Measurements from ENCODE around the gene TNNT1. TPM values are rescaled to one million over a fixed set of nuclear protein-coding genes. Genes with fewer than 3 reads are reported as not detected.

The TNNT1 gene
- total and polyA plus RNA-seq, 2 experiments from 2014 or later: 11.5 to 32.1 TPM

DNA sequence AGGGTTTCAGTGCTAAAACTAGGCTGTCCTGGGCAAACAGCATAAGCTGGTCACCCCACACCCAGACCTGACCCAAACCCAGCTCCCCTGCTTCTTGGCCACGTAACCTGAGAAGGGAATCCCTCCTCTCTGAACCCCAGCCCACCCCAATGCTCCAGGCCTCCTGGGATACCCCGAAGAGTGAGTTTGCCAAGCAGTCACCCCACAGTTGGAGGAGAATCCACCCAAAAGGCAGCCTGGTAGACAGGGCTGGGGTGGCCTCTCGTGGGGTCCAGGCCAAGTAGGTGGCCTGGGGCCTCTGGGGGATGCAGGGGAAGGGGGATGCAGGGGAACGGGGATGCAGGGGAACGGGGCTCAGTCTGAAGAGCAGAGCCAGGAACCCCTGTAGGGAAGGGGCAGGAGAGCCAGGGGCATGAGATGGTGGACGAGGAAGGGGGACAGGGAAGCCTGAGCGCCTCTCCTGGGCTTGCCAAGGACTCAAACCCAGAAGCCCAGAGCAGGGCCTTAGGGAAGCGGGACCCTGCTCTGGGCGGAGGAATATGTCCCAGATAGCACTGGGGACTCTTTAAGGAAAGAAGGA, 34.4 kb downstream of the TNNT1 start:
- TF ChIP-seq EZH2phosphoT487 (IDR thresholded peaks at IDR 0.05; ENCODE audit: low read depth, severe bottlenecking, unreplicated experiment) (no peak), EZH2 (IDR thresholded peaks at IDR 0.05; ENCODE audit: borderline replicate concordance) (no peak)
- TF ChIP-seq, protein P1, sequence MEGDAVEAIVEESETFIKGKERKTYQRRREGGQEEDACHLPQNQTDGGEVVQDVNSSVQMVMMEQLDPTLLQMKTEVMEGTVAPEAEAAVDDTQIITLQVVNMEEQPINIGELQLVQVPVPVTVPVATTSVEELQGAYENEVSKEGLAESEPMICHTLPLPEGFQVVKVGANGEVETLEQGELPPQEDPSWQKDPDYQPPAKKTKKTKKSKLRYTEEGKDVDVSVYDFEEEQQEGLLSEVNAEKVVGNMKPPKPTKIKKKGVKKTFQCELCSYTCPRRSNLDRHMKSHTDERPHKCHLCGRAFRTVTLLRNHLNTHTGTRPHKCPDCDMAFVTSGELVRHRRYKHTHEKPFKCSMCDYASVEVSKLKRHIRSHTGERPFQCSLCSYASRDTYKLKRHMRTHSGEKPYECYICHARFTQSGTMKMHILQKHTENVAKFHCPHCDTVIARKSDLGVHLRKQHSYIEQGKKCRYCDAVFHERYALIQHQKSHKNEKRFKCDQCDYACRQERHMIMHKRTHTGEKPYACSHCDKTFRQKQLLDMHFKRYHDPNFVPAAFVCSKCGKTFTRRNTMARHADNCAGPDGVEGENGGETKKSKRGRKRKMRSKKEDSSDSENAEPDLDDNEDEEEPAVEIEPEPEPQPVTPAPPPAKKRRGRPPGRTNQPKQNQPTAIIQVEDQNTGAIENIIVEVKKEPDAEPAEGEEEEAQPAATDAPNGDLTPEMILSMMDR (IDR thresholded peaks at IDR 0.05; ENCODE audit: poor library complexity): no peak
- H3K4me2 ChIP-seq: peak overlapping the region; percentile 98
- WGBS (ENCODE audit: low lambda C conversion rate, missing lambda C conversion rate): 92% methylated on average over 6 of the region's 9 CpGs

DNA sequence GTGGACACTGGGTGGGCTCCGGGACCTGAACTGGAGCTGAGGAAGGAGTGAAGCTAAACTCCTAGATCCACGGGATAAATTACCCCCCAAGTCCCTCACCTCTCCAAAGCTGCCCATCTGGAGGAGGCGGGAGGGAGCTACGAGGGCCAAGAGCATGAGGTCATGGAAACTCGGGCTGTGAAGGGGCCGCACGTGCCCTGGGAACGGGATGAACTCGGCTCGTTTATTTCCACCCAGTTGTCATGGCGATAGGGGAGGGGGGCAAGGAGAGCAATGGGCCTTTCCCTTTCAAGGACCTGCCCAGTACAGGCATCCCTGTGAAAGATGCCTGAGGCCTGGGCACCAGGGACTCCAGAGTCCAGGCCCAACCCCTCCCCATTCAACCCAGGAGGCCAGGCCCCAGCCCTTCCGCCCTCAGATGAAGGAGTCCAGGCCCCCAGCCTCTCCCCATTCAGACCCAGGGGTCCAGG, 35.4 kb downstream of the TNNT1 start:
- H3K9me3 ChIP-seq (ENCODE audit: low read depth): no peaks in the 10 kb centered on the region
- H3K4me3 ChIP-seq: no peak overlapping the region
- no peaks in the 10 kb centered on the region for H3K9me2 ChIP-seq (replicated peaks; ENCODE audit: insufficient read depth)
- peak overlapping the region; percentile 98 for H3K4me2 ChIP-seq
- TF ChIP-seq EZH2phosphoT487 (IDR thresholded peaks at IDR 0.05; ENCODE audit: low read depth, severe bottlenecking, unreplicated experiment): no peak
- TF ChIP-seq, protein P1 (IDR thresholded peaks at IDR 0.05; ENCODE audit: poor library complexity): no peak
- TF ChIP-seq EZH2 (IDR thresholded peaks at IDR 0.05; ENCODE audit: borderline replicate concordance): no peak
- peaks cover 65% of the 10 kb centered on the region for H3K79me2 ChIP-seq
- DNase-seq (ENCODE audit: low spot score): peak; percentile 95
- no peaks in the 10 kb centered on the region for H3K36me3 ChIP-seq (replicated peaks; ENCODE audit: insufficient read depth, low read depth)
- no peaks in the 10 kb centered on the region for H3K27me3 ChIP-seq
- peak overlapping the region; percentile 95 for H3K27ac ChIP-seq
- no peak overlapping the region for H2AFZ ChIP-seq
- H3K4me1 ChIP-seq (ENCODE audit: insufficient read depth): peaks cover 29% of the 10 kb centered on the region
- H4K20me1 ChIP-seq (ENCODE audit: insufficient read depth, poor library complexity, severe bottlenecking): peaks cover 42% of the 10 kb centered on the region
- 32% methylated on average over 12 of the region's 12 CpGs for WGBS (ENCODE audit: low lambda C conversion rate, missing lambda C conversion rate)

More for the DNA sequence above, 34.4 kb downstream of the TNNT1 start:
- no peaks in the 10 kb centered on the region for H3K9me3 ChIP-seq (ENCODE audit: low read depth)
- no peak overlapping the region for H3K4me3 ChIP-seq
- peaks cover 29% of the 10 kb centered on the region for H3K4me1 ChIP-seq (ENCODE audit: insufficient read depth)
- H3K27ac ChIP-seq: peak overlapping the region; percentile 89
- H4K20me1 ChIP-seq (ENCODE audit: insufficient read depth, poor library complexity, severe bottlenecking): peaks cover 42% of the 10 kb centered on the region
- no peaks in the 10 kb centered on the region for H3K9me2 ChIP-seq (replicated peaks; ENCODE audit: insufficient read depth)
- no peaks in the 10 kb centered on the region for H3K36me3 ChIP-seq (replicated peaks; ENCODE audit: insufficient read depth, low read depth)
- H3K27me3 ChIP-seq: no peaks in the 10 kb centered on the region
- peaks cover 57% of the 10 kb centered on the region for H3K79me2 ChIP-seq
- no peak for DNase-seq (ENCODE audit: low spot score)
- H2AFZ ChIP-seq: no peak overlapping the region

DNA sequence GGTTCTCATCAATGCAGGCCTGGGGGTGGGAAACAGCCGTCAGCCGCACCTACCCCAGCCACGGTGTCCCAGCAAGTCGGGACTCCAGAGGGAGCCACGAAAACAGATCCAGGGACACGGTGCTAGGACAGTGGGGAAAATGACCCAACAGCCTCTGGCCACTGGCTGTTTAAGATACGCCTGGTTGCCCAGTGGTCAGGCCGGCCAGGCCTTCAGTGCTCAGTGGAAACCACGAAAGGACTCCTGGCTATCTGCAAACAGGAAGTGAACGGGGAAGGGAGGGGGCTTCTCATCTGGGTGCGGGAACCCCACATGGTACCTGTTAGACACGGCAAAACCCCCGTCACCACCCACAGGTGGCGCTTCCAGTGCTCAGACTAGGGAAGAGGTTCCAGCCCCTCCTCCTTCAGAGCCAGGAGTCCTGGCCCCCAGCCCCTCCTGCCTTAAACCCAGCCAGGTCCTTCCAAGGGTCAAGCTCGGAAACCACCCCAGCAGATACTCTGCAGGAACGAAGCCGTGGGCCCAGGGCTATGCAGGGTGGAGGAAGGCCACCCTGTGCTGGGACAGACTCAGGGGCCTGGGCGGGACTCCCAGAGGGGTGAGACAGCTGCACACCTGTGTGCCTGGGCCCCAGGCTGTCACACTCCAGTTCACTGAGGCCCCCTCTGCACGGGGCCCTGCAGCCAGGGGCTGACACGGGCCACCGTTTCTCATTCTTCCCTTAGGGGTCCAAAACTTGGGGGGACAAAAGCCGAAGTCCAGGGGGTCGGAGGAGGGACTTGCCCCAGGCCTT, 36.0 kb downstream of the TNNT1 start:
- TF ChIP-seq EZH2 (IDR thresholded peaks at IDR 0.05; ENCODE audit: borderline replicate concordance) (no peak), EZH2phosphoT487 (IDR thresholded peaks at IDR 0.05; ENCODE audit: low read depth, severe bottlenecking, unreplicated experiment) (no peak)
- TF ChIP-seq, protein P1 (IDR thresholded peaks at IDR 0.05; ENCODE audit: poor library complexity): no peak
- Histone ChIP-seq H3K36me3 (replicated peaks; ENCODE audit: insufficient read depth, low read depth) (no peaks in the 10 kb centered on the region), H3K79me2 (peaks cover 65% of the 10 kb centered on the region), H3K9me2 (replicated peaks; ENCODE audit: insufficient read depth) (no peaks in the 10 kb centered on the region), H2AFZ (no peak overlapping the region), H3K27me3 (no peaks in the 10 kb centered on the region), H4K20me1 (ENCODE audit: insufficient read depth, poor library complexity, severe bottlenecking) (peaks cover 42% of the 10 kb centered on the region), H3K4me1 (ENCODE audit: insufficient read depth) (peaks cover 29% of the 10 kb centered on the region), H3K27ac (peak overlapping the region; percentile 95), H3K9me3 (ENCODE audit: low read depth) (no peaks in the 10 kb centered on the region), H3K4me3 (no peak overlapping the region), H3K4me2 (peak overlapping the region; percentile 71)
- WGBS (ENCODE audit: low lambda C conversion rate, missing lambda C conversion rate): 82% methylated on average over 22 of the region's 23 CpGs
- DNase-seq (ENCODE audit: low spot score): peak; percentile 36
